Endothelial cell of umbilical vein (primary cell): ENCODE results near the gene NKAIN4. TPM values are rescaled to one million over a fixed set of nuclear protein-coding genes. Genes with fewer than 3 reads are reported as not detected.

Experiments
- BruUV-seq: library from RNA; stranded (reverse); fragments of 400-500 nt; replicated peaks from 2 replicates; lab custom pipeline; 2021; lab: Mats Ljungman, UMichigan
- CTCF ChIA-PET: fragments of 300-600, 350-600 bp; sonication (Branson Sonifier 250); formaldehyde crosslinking; loops from one replicate; lab custom pipeline; 2021; ENCODE audit warnings: antibody characterized with exemption, inconsistent platforms; lab: Charles Lee
- POLR2A ChIA-PET: fragments of 300-600, 350-600 bp; sonication (Branson Sonifier 250); formaldehyde crosslinking; loops from one replicate; lab custom pipeline; 2021; ENCODE audit warnings: antibody characterized with exemption, inconsistent platforms; lab: Charles Lee
- DNase-seq: peaks from one replicate; pipeline ENCODE4 v3.0.0-alpha.2; 2011; ENCODE audit warnings: low read depth, low spot score
- FAIRE-seq: peaks from 2 replicates; lab custom pipeline; 2011; peaks lifted over from hg19 to GRCh38; lab: Jason Lieb, UNC
- H2AFZ ChIP-seq: 2 replicates; pipeline ENCODE4 v1.6.0; 2012; ENCODE audit warnings: low read depth, low read length, control low read depth, inconsistent platforms
- H3K27ac ChIP-seq: 2 replicates; pipeline ENCODE4 v1.5.1; 2011; ENCODE audit warnings: low read depth, mild to moderate bottlenecking, control low read depth, low read length, moderate library complexity; ENCODE audit not compliant: insufficient read depth
- H3K27me3 ChIP-seq, 2 experiments: 2 replicates each; pipeline versions ENCODE4 v1.6.0 to v1.6.1; 2011; ENCODE audit warnings: low read length in 2 of 2, mixed read lengths in 1 of 2; ENCODE audit not compliant: control insufficient read depth in 2 of 2, insufficient read depth in 2 of 2
- H3K36me3 ChIP-seq, 2 experiments: 2 replicates in 1 of 2; 3 replicates in 1 of 2; pipeline ENCODE4 v1.5.1; 2011; ENCODE audit warnings: low read length in 2 of 2, mild to moderate bottlenecking in 1 of 2, moderate library complexity in 1 of 2; ENCODE audit not compliant: control insufficient read depth in 2 of 2, insufficient read depth in 2 of 2; ENCODE audit errors: extremely low read depth in 1 of 2
- H3K4me1 ChIP-seq: 3 replicates; pipeline ENCODE4 v1.5.1; 2011; ENCODE audit warnings: mild to moderate bottlenecking, low read length; ENCODE audit not compliant: control insufficient read depth, insufficient read depth; ENCODE audit errors: extremely low read depth
- H3K4me2 ChIP-seq: 2 replicates; pipeline ENCODE4 v1.6.1; 2011; ENCODE audit warnings: low read length, control low read depth, mixed read lengths; ENCODE audit not compliant: insufficient read depth
- H3K4me3 ChIP-seq, 3 experiments: fragments of 200-600 bp in 1 of 3; sonication (generic), shearing (Covaris generic) in 1 of 3; replicated peaks in 1 of 3; 2 replicates each; pipeline ENCODE4 v1.5.1; 2011 to 2016; ENCODE audit warnings: control low read depth in 3 of 3, low read length in 3 of 3, mild to moderate bottlenecking in 2 of 3, inconsistent platforms in 1 of 3, low read depth in 1 of 3, moderate library complexity in 1 of 3; ENCODE audit not compliant: insufficient read depth in 1 of 3
- H3K79me2 ChIP-seq: 2 replicates; pipeline ENCODE4 v1.6.0; 2012; ENCODE audit warnings: low read length, inconsistent platforms; ENCODE audit not compliant: control insufficient read depth, insufficient read depth
- H3K9ac ChIP-seq: replicated peaks from 2 replicates; pipeline ENCODE3; 2011; ENCODE audit warnings: low read length, control low read depth; ENCODE audit not compliant: insufficient read depth; ENCODE audit errors: extremely low read depth
- H3K9me1 ChIP-seq: replicated peaks from 3 replicates; pipeline ENCODE4 v1.6.0; 2011; ENCODE audit warnings: mild to moderate bottlenecking, low read length; ENCODE audit not compliant: control insufficient read depth, insufficient read depth; ENCODE audit errors: extremely low read depth
- H3K9me3 ChIP-seq: replicated peaks from 2 replicates; pipeline ENCODE4 v1.5.1; 2012; ENCODE audit warnings: low read length, inconsistent platforms; ENCODE audit not compliant: control insufficient read depth, insufficient read depth
- H4K20me1 ChIP-seq: replicated peaks from 2 replicates; pipeline ENCODE3; 2011; ENCODE audit warnings: mild to moderate bottlenecking, low read length; ENCODE audit not compliant: control insufficient read depth, insufficient read depth; ENCODE audit errors: extremely low read depth
- CTCF ChIP-seq, 2 donors: IDR thresholded peaks; 1 replicate in 1 of 2; 2 replicates in 1 of 2; pipeline ENCODE4 v1.5.1; 2011; ENCODE audit warnings: low read length in 2 of 2, mild to moderate bottlenecking in 2 of 2, moderate library complexity in 2 of 2, control low read depth in 1 of 2, inconsistent platforms in 1 of 2, low read depth in 1 of 2; ENCODE audit not compliant: insufficient read depth in 1 of 2; ENCODE audit errors: extremely low read depth in 1 of 2
- EZH2 ChIP-seq: IDR thresholded peaks from 2 replicates; pipeline ENCODE4 v1.6.1; 2012; ENCODE audit warnings: borderline replicate concordance, low read depth, mild to moderate bottlenecking, moderate library complexity, low read length, inconsistent platforms; ENCODE audit not compliant: severe bottlenecking
- FOS ChIP-seq: IDR thresholded peaks from 2 replicates; pipeline ENCODE4 v1.6.1; 2011; ENCODE audit warnings: mild to moderate bottlenecking, low read length, moderate library complexity, borderline replicate concordance; ENCODE audit not compliant: insufficient read depth
- GATA2 ChIP-seq: IDR thresholded peaks from 2 replicates; pipeline ENCODE4 v1.7.0; 2011; ENCODE audit warnings: low read depth, mild to moderate bottlenecking, moderate library complexity, mixed read lengths, low read length; ENCODE audit not compliant: insufficient read length, insufficient read depth
- JUN ChIP-seq: IDR thresholded peaks from 2 replicates; pipeline ENCODE4 v1.6.1; 2011; ENCODE audit warnings: borderline replicate concordance, low read depth; ENCODE audit not compliant: insufficient read length, insufficient read depth
- MAX ChIP-seq: IDR thresholded peaks from 2 replicates; pipeline ENCODE4 v1.6.1; 2011; ENCODE audit not compliant: insufficient read depth, insufficient read length
- MYC ChIP-seq: IDR thresholded peaks from one replicate; pipeline ENCODE4 v1.6.1; 2011; ENCODE audit warnings: mild to moderate bottlenecking, low read depth, low read length
- POLR2A ChIP-seq: IDR thresholded peaks from 2 replicates; pipeline ENCODE4 v1.6.1; 2012; ENCODE audit warnings: low read depth, mild to moderate bottlenecking, control low read depth, low read length
- POLR2AphosphoS5 ChIP-seq: IDR thresholded peaks from 2 replicates; pipeline ENCODE4 v1.6.1; 2012; ENCODE audit warnings: low read depth, mild to moderate bottlenecking, control low read depth, low read length, moderate library complexity; ENCODE audit not compliant: insufficient read depth
- dilution Hi-C: fragments of 300-500 bp; cut with MboI; formaldehyde crosslinking; loops from one replicate; pipeline ENCODE4 v1.15.0; 2019; ENCODE audit warnings: low sequenced_read_pairs; ENCODE audit not compliant: extremely low pct_ligation_motif_present
- intact Hi-C: fragments of 100-400 bp; cut with micrococcal nuclease; formaldehyde crosslinking; loops from one replicate; pipeline ENCODE4 v1.10.0; 2022
- polyA plus RNA-seq, 4 experiments: library from polyadenylated mRNA; depleted of rRNA in 3 of 4; stranded (reverse) in 3 of 4; unstranded in 1 of 4; fragments of >200 nt; gene quantifications; 2 replicates each; pipeline versions ENCODE4 v1.2.1 to v1.2.3, GENCODE V29; 2011 to 2012; ENCODE audit warnings: missing spikeins in 1 of 4
- total RNA-seq: library from RNA; stranded (reverse); gene quantifications from 2 replicates; pipeline ENCODE4 v1.2.3, GENCODE V29; 2021

Gene NKAIN4
- total and polyA plus RNA-seq, 2 donors (not counting 3 experiments of a cell fraction or from before 2014, with no cell fraction given): 0.04 TPM; not detected in 1

GRCh38 chr20:63260521-63260920 is 6.3 kb upstream of the NKAIN4 start:
- no TSS peak for BruUV-seq
- H3K4me3 ChIP-seq: no peak overlapping the region
- H3K79me2 ChIP-seq: no peaks in the 10 kb centered on the region
- no peak overlapping the region for H3K4me2 ChIP-seq
- no peak overlapping the region for H2AFZ ChIP-seq
- ChIA-PET CTCF (interaction anchor here (0.9 kb wide), 1 partner anchor 37 kb away, joined by 4 read pairs; no protein-coding TSS in a partner anchor), POLR2A (no interaction called here)
- DNase-seq (no peak), FAIRE-seq (no peak)
- H3K27ac ChIP-seq: no peak overlapping the region
- TF ChIP-seq POLR2AphosphoS5: no peak
- no peak for TF ChIP-seq MAX
- TF ChIP-seq POLR2A: no peak
- no peak for TF ChIP-seq JUN
- H3K9me1 ChIP-seq: no peaks in the 10 kb centered on the region
- H3K9ac ChIP-seq: no peak overlapping the region
- H4K20me1 ChIP-seq: no peaks in the 10 kb centered on the region
- H3K9me3 ChIP-seq: no peaks in the 10 kb centered on the region
- dilution Hi-C loops: no loop called here
- H3K36me3 ChIP-seq: no peaks in the 10 kb centered on the region
- H3K4me1 ChIP-seq: no peaks in the 10 kb centered on the region
- intact Hi-C loops: no loop called here
- peaks cover 15 to 18% of the 10 kb centered on the region in 2 experiments for H3K27me3 ChIP-seq

GRCh38 chr20:63259734-63260460 is 5.6 kb upstream of the NKAIN4 start:
- Histone ChIP-seq H3K4me2 (no peak overlapping the region), H4K20me1 (no peaks in the 10 kb centered on the region), H3K9ac (no peak overlapping the region), H3K4me3 (no peak overlapping the region), H3K4me1 (no peaks in the 10 kb centered on the region), H3K36me3 (no peaks in the 10 kb centered on the region), H3K9me3 (no peaks in the 10 kb centered on the region), H3K27me3 (peaks cover 22 to 24% of the 10 kb centered on the region in 2 experiments), H3K27ac (no peak overlapping the region), H3K9me1 (no peaks in the 10 kb centered on the region), H3K79me2 (no peaks in the 10 kb centered on the region), H2AFZ (no peak overlapping the region)
- DNase-seq (no peak), FAIRE-seq (no peak)
- BruUV-seq: no TSS peak
- CTCF ChIA-PET: interaction anchor here (0.9 to 2.4 kb wide), 2 partner anchors 36 to 37 kb away, joined by 4 to 9 read pairs; no protein-coding TSS in a partner anchor
- dilution Hi-C loops: no loop called here
- TF ChIP-seq POLR2AphosphoS5 (no peak), FOS (no peak), MYC (no peak), EZH2 (no peak), POLR2A (no peak), JUN (no peak), GATA2 (no peak), CTCF (IDR thresholded peaks at IDR 0.05; ENCODE audit: extremely low read depth in 1 of 2, insufficient read depth in 1 of 2, low read depth in 1 of 2, low read length in 2 of 2) (no peak), MAX (no peak)
- POLR2A ChIA-PET: no interaction called here
- intact Hi-C loops: no loop called here
